K562 (cell line): Measurements from ENCODE around the gene CARD11. TPM values are rescaled to one million over a fixed set of nuclear protein-coding genes. Genes with fewer than 3 reads are reported as not detected.

Source experiments
- ATAC-seq: fragments of 200-7000 bp; cut with Tn5 transposase; 3 replicates; pipeline ENCODE4 v1.9.1; 2020; ENCODE audit warnings: moderate library complexity
- BruUV-seq: library from RNA; stranded (reverse); fragments of 400-500 nt; replicated peaks from 2 replicates; lab custom pipeline; 2021; lab: Mats Ljungman, UMichigan
- CTCF ChIA-PET: fragments of 300-600 bp; formaldehyde crosslinking; extraction: SDS; loops from one replicate; lab custom pipeline; 2021; ENCODE audit warnings: low intra/inter-chr PET ratio; lab: Yijun Ruan, JAX
- POLR2A ChIA-PET: fragments of 300-600, 350-650 bp; sonication (Branson Sonifier 250); formaldehyde crosslinking; extraction: SDS; loops from one replicate; lab custom pipeline; 2021; ENCODE audit warnings: antibody characterized with exemption, inconsistent platforms; lab: Yijun Ruan, JAX
- DNase-seq, 4 experiments: peaks; one replicate each; pipeline versions ENCODE4 v3.0.0 to v3.0.0-alpha.2; 2011 to 2018; ENCODE audit warnings: low spot score in 3 of 4, mixed read lengths in 3 of 4; ENCODE audit errors: extremely low read depth in 1 of 4
- FAIRE-seq: peaks from 2 replicates; lab custom pipeline; 2011; peaks lifted over from hg19 to GRCh38; lab: Jason Lieb, UNC
- H2AFZ ChIP-seq: 2 replicates; pipeline ENCODE4 v1.6.0; 2011; ENCODE audit warnings: low read depth, low read length, control low read depth, inconsistent platforms
- H3K27ac ChIP-seq: fragments of 200-600 bp; 3 replicates; pipeline ENCODE4 v1.8.0; 2011; ENCODE audit warnings: low read depth, mild to moderate bottlenecking, control low read depth, inconsistent platforms, low read length, moderate library complexity, mixed read lengths; ENCODE audit errors: extremely low read depth
- H3K27me3 ChIP-seq, 2 experiments: fragments of 300-600 bp in 1 of 2; 2 replicates in 1 of 2; 3 replicates in 1 of 2; pipeline versions ENCODE4 v1.6.0 to v1.8.0; 2011; ENCODE audit warnings: inconsistent platforms in 2 of 2, low read length in 2 of 2, mild to moderate bottlenecking in 1 of 2, mixed read lengths in 1 of 2, moderate library complexity in 1 of 2; ENCODE audit not compliant: control insufficient read depth in 2 of 2, insufficient read depth in 2 of 2
- H3K36me3 ChIP-seq: fragments of 300-600 bp; 3 replicates; pipeline ENCODE4 v1.8.0; 2011; ENCODE audit warnings: mild to moderate bottlenecking, low read length, inconsistent platforms; ENCODE audit not compliant: control insufficient read depth, insufficient read depth
- H3K4me1 ChIP-seq, 2 experiments: fragments of 200-600 bp in 1 of 2; replicated peaks in 1 of 2; 2 replicates in 1 of 2; 3 replicates in 1 of 2; pipeline versions ENCODE4 v1.5.1 to v1.8.0; 2011; ENCODE audit warnings: inconsistent platforms in 2 of 2, low read length in 2 of 2, mild to moderate bottlenecking in 1 of 2, mixed read lengths in 1 of 2, moderate library complexity in 1 of 2; ENCODE audit not compliant: control insufficient read depth in 2 of 2, insufficient read depth in 2 of 2
- H3K4me2 ChIP-seq: 2 replicates; pipeline ENCODE4 v1.6.1; 2011; ENCODE audit warnings: low read length, control low read depth, inconsistent platforms, mixed read lengths; ENCODE audit not compliant: insufficient read depth
- H3K4me3 ChIP-seq: fragments of 200-600 bp; sonication (generic), shearing (Covaris generic); 2 replicates; pipeline ENCODE4 v1.5.1; 2016; ENCODE audit warnings: control low read depth, inconsistent platforms
- H3K79me2 ChIP-seq: fragments of 200-600 bp; 3 replicates; pipeline ENCODE4 v1.8.0; 2011; ENCODE audit warnings: low read length, inconsistent platforms; ENCODE audit not compliant: control insufficient read depth, insufficient read depth
- H3K9ac ChIP-seq, 2 experiments: 2 replicates each; pipeline versions ENCODE4 v1.6.0 to v1.6.1; 2011; ENCODE audit warnings: low read depth in 2 of 2, low read length in 2 of 2, control low read depth in 1 of 2, inconsistent platforms in 1 of 2, mild to moderate bottlenecking in 1 of 2, mixed read lengths in 1 of 2; ENCODE audit not compliant: insufficient read depth in 1 of 2
- H3K9me1 ChIP-seq: one replicate; pipeline ENCODE4 v1.6.0; 2011; ENCODE audit warnings: inconsistent platforms, mild to moderate bottlenecking, low read length, moderate library complexity; ENCODE audit not compliant: control insufficient read depth, insufficient read depth
- H3K9me3 ChIP-seq: replicated peaks from 2 replicates; pipeline ENCODE4 v1.5.1; 2011; ENCODE audit warnings: low read depth, low read length, inconsistent platforms; ENCODE audit not compliant: control insufficient read depth, insufficient read depth
- H4K20me1 ChIP-seq: replicated peaks from 2 replicates; pipeline ENCODE4 v1.6.1; 2011; ENCODE audit warnings: low read length, inconsistent platforms, mixed read lengths; ENCODE audit not compliant: control insufficient read depth, insufficient read depth
- ADNP ChIP-seq: fragments of 200-800 bp; sonication (Bioruptor generic); IDR thresholded peaks from 2 replicates; pipeline ENCODE4 v1.6.1; 2016; ENCODE audit warnings: missing genetic modification characterization, missing compliant biosample characterization
- ARID2 ChIP-seq: fragments of 450-650 bp; IDR thresholded peaks from 2 replicates; pipeline ENCODE4 v1.6.1; 2017; ENCODE audit warnings: antibody characterized with exemption, mild to moderate bottlenecking
- FOXK2 ChIP-seq, 2 experiments: fragments of 450-650 bp; IDR thresholded peaks in 1 of 2; conservative IDR thresholded peaks in 1 of 2; 2 replicates each; pipeline ENCODE4 v1.6.1; 2016; ENCODE audit warnings: low read depth in 2 of 2, mild to moderate bottlenecking in 1 of 2
- GTF2A2 ChIP-seq: IDR thresholded peaks from 2 replicates; pipeline ENCODE4 v1.6.1; 2016; ENCODE audit warnings: mild to moderate bottlenecking, missing genetic modification characterization, missing compliant biosample characterization
- NFE2 ChIP-seq: IDR thresholded peaks from 2 replicates; pipeline ENCODE4 v1.6.1; 2014; ENCODE audit warnings: antibody characterized with exemption, low read depth
- PTTG1 ChIP-seq: fragments of 450-650 bp; IDR thresholded peaks from 2 replicates; pipeline ENCODE4 v1.6.1; 2016; ENCODE audit warnings: low read depth, mild to moderate bottlenecking, missing genetic modification characterization, missing compliant biosample characterization
- RBM34 ChIP-seq: fragments of 200-400 bp; formaldehyde crosslinking; IDR thresholded peaks from 2 replicates; pipeline ENCODE4 v1.6.1; 2018; ENCODE audit warnings: low read length, borderline replicate concordance; ENCODE audit not compliant: insufficient read depth
- REST ChIP-seq, 2 experiments: fragments of 450-650 bp; formaldehyde crosslinking in 1 of 2; IDR thresholded peaks; 2 replicates each; pipeline versions ENCODE4 v1.4.0 to v1.6.1; 2014 to 2020; ENCODE audit warnings: mild to moderate bottlenecking in 2 of 2, borderline replicate concordance in 1 of 2, low read depth in 1 of 2
- TARDBP ChIP-seq: fragments of 450-650 bp; IDR thresholded peaks from 2 replicates; pipeline ENCODE4 v1.6.1; 2016
- THAP7 ChIP-seq: fragments of 250-450 bp; sonication (Bioruptor Pico); IDR thresholded peaks from 2 replicates; pipeline ENCODE4 v1.5.0; 2021
- ZNF699 ChIP-seq: fragments of 250-450 bp; sonication (Bioruptor Pico); IDR thresholded peaks from 2 replicates; pipeline ENCODE4 v1.8.0; 2021; ENCODE audit warnings: mild to moderate bottlenecking, moderate library complexity; ENCODE audit not compliant: insufficient replicate concordance
- ZNF766 ChIP-seq: fragments of 200-800 bp; sonication (Bioruptor generic); conservative IDR thresholded peaks from 2 replicates; pipeline ENCODE4 v1.6.1; 2016; ENCODE audit warnings: missing genetic modification characterization, missing compliant biosample characterization
- WGBS: fragments of 100-300 bp; shearing (Covaris generic); methylation state at CpG from one replicate; pipeline ENCODE4 v1.1.6; 2016; ENCODE audit warnings: low coverage, mixed read lengths; ENCODE audit not compliant: insufficient coverage; ENCODE audit errors: missing lambda C conversion rate; 5-methylcytosine and 5-hydroxymethylcytosine counted together
- in situ Hi-C: fragments of 300-500 bp; cut with MboI; formaldehyde crosslinking; loops from 4 replicates; pipeline ENCODE4 v1.15.0; 2018; ENCODE audit warnings: inconsistent platforms, mixed read lengths
- intact Hi-C: fragments of 100-400 bp; cut with micrococcal nuclease; formaldehyde crosslinking; loops from 2 replicates; pipeline ENCODE4 v1.14.2; 2022
- polyA plus RNA-seq, 8 experiments: library from polyadenylated mRNA; depleted of rRNA in 4 of 8; stranded (reverse) in 5 of 8; unstranded in 3 of 8; fragments of >200 nt; fragmentation: Nextera tagmentation in 2 of 8; fragmentation: Illumina TruSeq in 1 of 8; extraction: Ambion mirVana in 2 of 8; extraction: Trizol in 1 of 8; gene quantifications; 2 replicates each; pipeline versions ENCODE4 v1.2.1 to v1.2.3, GENCODE V29; 2011 to 2014; ENCODE audit warnings: inconsistent platforms in 1 of 8, missing spikeins in 1 of 8
- total RNA-seq, 7 experiments: library from RNA; depleted of rRNA in 6 of 7; stranded (reverse); fragments of >200 nt in 6 of 7; fragmentation: Illumina TruSeq in 2 of 7; extraction: Trizol in 2 of 7; gene quantifications; 2 replicates each; pipeline versions ENCODE4 v1.2.1 to v1.2.3, GENCODE V29; 2011 to 2021; ENCODE audit warnings: low replicate concordance in 1 of 7
- TF ChIP-seq, protein P1 (sequence below): fragments of 250-450 bp; sonication (Bioruptor Pico); IDR thresholded peaks from 2 replicates; pipeline ENCODE4 v1.8.0; 2022; ENCODE audit warnings: moderate library complexity, mild to moderate bottlenecking, inconsistent platforms

The CARD11 gene
- total and polyA plus RNA-seq, 9 of the 15 experiments (the other 6 are each of a cell fraction or from before 2014, with no cell fraction given) = 0.07 to 12.8 (median 5.7) TPM

DNA sequence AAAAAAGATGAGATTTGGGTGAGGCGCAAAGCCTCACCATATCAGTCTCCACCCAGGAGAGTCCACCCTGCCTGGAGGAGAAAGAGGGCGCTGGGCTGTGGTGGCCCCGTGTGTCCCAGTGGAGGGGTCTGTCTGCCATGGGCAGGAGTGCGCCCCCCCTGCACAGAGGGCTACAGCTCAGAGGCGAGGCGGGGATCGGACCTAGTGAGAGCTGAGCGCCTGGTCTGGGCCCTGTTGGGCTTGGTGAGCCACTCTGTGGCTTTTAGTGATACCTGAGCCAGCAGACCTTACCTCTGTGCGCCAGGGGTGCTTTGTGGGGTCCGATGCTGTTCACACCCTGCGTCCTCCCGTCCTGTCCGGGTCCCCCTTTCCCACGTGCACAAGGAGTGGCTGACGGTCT, 173.7 kb downstream of the CARD11 start:
- H3K9me3 ChIP-seq = no peaks in the 10 kb centered on the region
- no peaks in the 10 kb centered on the region for H3K9me1 ChIP-seq
- 17% methylated on average over 11 of the region's 15 CpGs for WGBS
- H3K27me3 ChIP-seq = peaks cover 15 to 51% of the 10 kb centered on the region in 2 experiments
- H3K4me1 ChIP-seq = peaks cover 0 to 18% of the 10 kb centered on the region in 2 experiments; a peak in 2 of 5 replicates
- DNase-seq (no peak), ATAC-seq (no peak), FAIRE-seq (no peak)
- no TSS peak for BruUV-seq
- H3K36me3 ChIP-seq = no peaks in the 10 kb centered on the region
- H4K20me1 ChIP-seq = peaks cover 9% of the 10 kb centered on the region
- no peak overlapping the region for H3K4me3 ChIP-seq
- no peak overlapping the region for H3K4me2 ChIP-seq
- no peaks in the 10 kb centered on the region for H3K79me2 ChIP-seq
- in situ Hi-C loops = loop anchor here (5.0 to 25.0 kb wide), 2 partner anchors 287 to 1017 kb away; no protein-coding TSS in a partner anchor
- CTCF ChIA-PET = no interaction called here
- H3K9ac ChIP-seq = no peak overlapping the region
- POLR2A ChIA-PET = no interaction called here
- H3K27ac ChIP-seq = no peak overlapping the region
- intact Hi-C loops = loop anchor here (5.0 to 10.0 kb wide), 2 partner anchors 195 to 287 kb away; no protein-coding TSS in a partner anchor
- no peak overlapping the region for H2AFZ ChIP-seq
- TF ChIP-seq ADNP (no peak), ZNF699 (no peak), ARID2 (no peak), GTF2A2 (tag) (no peak), REST (IDR thresholded peaks at IDR 0.05; ENCODE audit: borderline replicate concordance) (no peak), REST (CRISPR knock-in tag; IDR thresholded peaks at IDR 0.05; ENCODE audit: low read depth) (no peak), FOXK2 (conservative IDR thresholded peaks at IDR 0.05 in 1 of 2, IDR thresholded peaks at IDR 0.05 in 1 of 2; ENCODE audit: low read depth in 2 of 2) (no peak), RBM34 (no peak), NFE2 (no peak), PTTG1 (tag) (no peak), TARDBP (no peak), THAP7 (CRISPR knock-in tag) (no peak), ZNF766 (CRISPR knock-in tag) (no peak)
- TF ChIP-seq, protein P1, sequence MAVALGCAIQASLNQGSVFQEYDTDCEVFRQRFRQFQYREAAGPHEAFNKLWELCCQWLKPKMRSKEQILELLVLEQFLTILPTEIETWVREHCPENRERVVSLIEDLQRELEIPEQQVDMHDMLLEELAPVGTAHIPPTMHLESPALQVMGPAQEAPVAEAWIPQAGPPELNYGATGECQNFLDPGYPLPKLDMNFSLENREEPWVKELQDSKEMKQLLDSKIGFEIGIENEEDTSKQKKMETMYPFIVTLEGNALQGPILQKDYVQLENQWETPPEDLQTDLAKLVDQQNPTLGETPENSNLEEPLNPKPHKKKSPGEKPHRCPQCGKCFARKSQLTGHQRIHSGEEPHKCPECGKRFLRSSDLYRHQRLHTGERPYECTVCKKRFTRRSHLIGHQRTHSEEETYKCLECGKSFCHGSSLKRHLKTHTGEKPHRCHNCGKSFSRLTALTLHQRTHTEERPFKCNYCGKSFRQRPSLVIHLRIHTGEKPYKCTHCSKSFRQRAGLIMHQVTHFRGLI (CRISPR knock-in tag) = no peak
